ENCODE data around the gene ASB2. TPM values are rescaled to one million over a fixed set of nuclear protein-coding genes. Genes with fewer than 3 reads are reported as not detected.

ASB2 gene
- polyA plus RNA-seq, 1 of the 3 experiments (the other 2 are of a cell fraction) = 0.15 TPM

- POLR2A ChIA-PET = no interaction called here
- CTCF ChIA-PET = interaction anchor here (1.3 to 1.8 kb wide), 3 partner anchors 25 to 156 kb away, joined by 4 to 6 read pairs (median 4); no protein-coding TSS in a partner anchor
- H3K27ac ChIP-seq (ENCODE audit: low read depth in 2 of 2, low read length in 1 of 2) = no peak overlapping the region
Measured at GRCh38 chr14:93975791-93976476, 436 bp downstream of the ASB2 start.

GRCh38 chr14:93974833-93975232 is 1.5 kb downstream of the ASB2 start:
- Histone ChIP-seq H3K9me3 (no peaks in the 10 kb centered on the region), H4K20me1 (ENCODE audit: insufficient read depth) (no peaks in the 10 kb centered on the region), H3K4me3 (ENCODE audit: low read depth in 2 of 2, low read length in 1 of 2) (no peak overlapping the region), H3K9ac (no peak overlapping the region), H3K4me1 (ENCODE audit: control insufficient read depth in 1 of 2, insufficient read depth in 2 of 2, low read depth in 1 of 2, low read length in 1 of 2) (peaks cover 0 to 3% of the 10 kb centered on the region in 2 experiments; a peak in 1 of 4 replicates), H2AFZ (ENCODE audit: low read depth) (no peak overlapping the region), H3K9me2 (no peaks in the 10 kb centered on the region), H3K27ac (ENCODE audit: low read depth in 2 of 2, low read length in 1 of 2) (no peak overlapping the region), H3K27me3 (ENCODE audit: insufficient read depth) (no peaks in the 10 kb centered on the region), H3K36me3 (replicated peaks in 1 of 2; ENCODE audit: control insufficient read depth in 1 of 2, insufficient read depth in 2 of 2, low read length in 1 of 2) (no peaks in the 10 kb centered on the region), H3F3A (replicated peaks; ENCODE audit: insufficient read depth) (no peaks in the 10 kb centered on the region), H3K4me2 (no peak overlapping the region), H3K79me2 (ENCODE audit: insufficient read depth) (no peaks in the 10 kb centered on the region)
- ChIA-PET CTCF (interaction anchor here (1.3 to 6.0 kb wide), 4 partner anchors 26 to 162 kb away, joined by 3 to 69 read pairs (median 4); no protein-coding TSS in a partner anchor), POLR2A (no interaction called here)
- DNase-seq = no peak
- WGBS (ENCODE audit: low lambda C conversion rate) = no CpG with 5 or more reads among the region's 12 CpGs
- TF ChIP-seq FOSL2 (IDR thresholded peaks at IDR 0.05; ENCODE audit: borderline replicate concordance, low read depth) (no peak), POLR2AphosphoS5 (IDR thresholded peaks at IDR 0.05; ENCODE audit: low read depth, low read length) (no peak), PBX3 (IDR thresholded peaks at IDR 0.05) (no peak), TCF12 (IDR thresholded peaks at IDR 0.05) (no peak), SIN3A (IDR thresholded peaks at IDR 0.05; ENCODE audit: borderline replicate concordance, low read depth, low read length) (no peak), GATA2 (CRISPR knock-in tag; IDR thresholded peaks at IDR 0.05) (no peak), EP300 (IDR thresholded peaks at IDR 0.05; ENCODE audit: borderline replicate concordance in 1 of 2, low read depth in 1 of 2, low read length in 1 of 2) (no peak), FOXM1 (IDR thresholded peaks at IDR 0.05; ENCODE audit: low read depth) (no peak), RCOR1 (IDR thresholded peaks at IDR 0.05; ENCODE audit: low read length) (no peak)
- TF ChIP-seq, protein P1, sequence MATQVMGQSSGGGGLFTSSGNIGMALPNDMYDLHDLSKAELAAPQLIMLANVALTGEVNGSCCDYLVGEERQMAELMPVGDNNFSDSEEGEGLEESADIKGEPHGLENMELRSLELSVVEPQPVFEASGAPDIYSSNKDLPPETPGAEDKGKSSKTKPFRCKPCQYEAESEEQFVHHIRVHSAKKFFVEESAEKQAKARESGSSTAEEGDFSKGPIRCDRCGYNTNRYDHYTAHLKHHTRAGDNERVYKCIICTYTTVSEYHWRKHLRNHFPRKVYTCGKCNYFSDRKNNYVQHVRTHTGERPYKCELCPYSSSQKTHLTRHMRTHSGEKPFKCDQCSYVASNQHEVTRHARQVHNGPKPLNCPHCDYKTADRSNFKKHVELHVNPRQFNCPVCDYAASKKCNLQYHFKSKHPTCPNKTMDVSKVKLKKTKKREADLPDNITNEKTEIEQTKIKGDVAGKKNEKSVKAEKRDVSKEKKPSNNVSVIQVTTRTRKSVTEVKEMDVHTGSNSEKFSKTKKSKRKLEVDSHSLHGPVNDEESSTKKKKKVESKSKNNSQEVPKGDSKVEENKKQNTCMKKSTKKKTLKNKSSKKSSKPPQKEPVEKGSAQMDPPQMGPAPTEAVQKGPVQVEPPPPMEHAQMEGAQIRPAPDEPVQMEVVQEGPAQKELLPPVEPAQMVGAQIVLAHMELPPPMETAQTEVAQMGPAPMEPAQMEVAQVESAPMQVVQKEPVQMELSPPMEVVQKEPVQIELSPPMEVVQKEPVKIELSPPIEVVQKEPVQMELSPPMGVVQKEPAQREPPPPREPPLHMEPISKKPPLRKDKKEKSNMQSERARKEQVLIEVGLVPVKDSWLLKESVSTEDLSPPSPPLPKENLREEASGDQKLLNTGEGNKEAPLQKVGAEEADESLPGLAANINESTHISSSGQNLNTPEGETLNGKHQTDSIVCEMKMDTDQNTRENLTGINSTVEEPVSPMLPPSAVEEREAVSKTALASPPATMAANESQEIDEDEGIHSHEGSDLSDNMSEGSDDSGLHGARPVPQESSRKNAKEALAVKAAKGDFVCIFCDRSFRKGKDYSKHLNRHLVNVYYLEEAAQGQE (IDR thresholded peaks at IDR 0.05; ENCODE audit: low read depth, low read length) = no peak
- TF ChIP-seq, protein P2, sequence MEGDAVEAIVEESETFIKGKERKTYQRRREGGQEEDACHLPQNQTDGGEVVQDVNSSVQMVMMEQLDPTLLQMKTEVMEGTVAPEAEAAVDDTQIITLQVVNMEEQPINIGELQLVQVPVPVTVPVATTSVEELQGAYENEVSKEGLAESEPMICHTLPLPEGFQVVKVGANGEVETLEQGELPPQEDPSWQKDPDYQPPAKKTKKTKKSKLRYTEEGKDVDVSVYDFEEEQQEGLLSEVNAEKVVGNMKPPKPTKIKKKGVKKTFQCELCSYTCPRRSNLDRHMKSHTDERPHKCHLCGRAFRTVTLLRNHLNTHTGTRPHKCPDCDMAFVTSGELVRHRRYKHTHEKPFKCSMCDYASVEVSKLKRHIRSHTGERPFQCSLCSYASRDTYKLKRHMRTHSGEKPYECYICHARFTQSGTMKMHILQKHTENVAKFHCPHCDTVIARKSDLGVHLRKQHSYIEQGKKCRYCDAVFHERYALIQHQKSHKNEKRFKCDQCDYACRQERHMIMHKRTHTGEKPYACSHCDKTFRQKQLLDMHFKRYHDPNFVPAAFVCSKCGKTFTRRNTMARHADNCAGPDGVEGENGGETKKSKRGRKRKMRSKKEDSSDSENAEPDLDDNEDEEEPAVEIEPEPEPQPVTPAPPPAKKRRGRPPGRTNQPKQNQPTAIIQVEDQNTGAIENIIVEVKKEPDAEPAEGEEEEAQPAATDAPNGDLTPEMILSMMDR (IDR thresholded peaks at IDR 0.05) = no peak

More at GRCh38 chr14:93975791-93976476, 436 bp downstream of the ASB2 start:
- no peak overlapping the region for H3K4me3 ChIP-seq (ENCODE audit: low read depth in 2 of 2, low read length in 1 of 2)
- H2AFZ ChIP-seq (ENCODE audit: low read depth) = no peak overlapping the region
- H3K27me3 ChIP-seq (ENCODE audit: insufficient read depth) = no peaks in the 10 kb centered on the region
- H3K36me3 ChIP-seq (replicated peaks in 1 of 2; ENCODE audit: control insufficient read depth in 1 of 2, insufficient read depth in 2 of 2, low read length in 1 of 2) = no peaks in the 10 kb centered on the region
- no peak for DNase-seq
- no peak overlapping the region for H3K9ac ChIP-seq
- H4K20me1 ChIP-seq (ENCODE audit: insufficient read depth) = no peaks in the 10 kb centered on the region
- no peaks in the 10 kb centered on the region for H3F3A ChIP-seq (replicated peaks; ENCODE audit: insufficient read depth)
- 74% methylated on average over 9 of the region's 9 CpGs for WGBS (ENCODE audit: low lambda C conversion rate)
- H3K4me2 ChIP-seq = no peak overlapping the region
- H3K79me2 ChIP-seq (ENCODE audit: insufficient read depth) = no peaks in the 10 kb centered on the region
- H3K9me3 ChIP-seq = no peaks in the 10 kb centered on the region
- H3K9me2 ChIP-seq = no peaks in the 10 kb centered on the region
- H3K4me1 ChIP-seq (ENCODE audit: control insufficient read depth in 1 of 2, insufficient read depth in 2 of 2, low read depth in 1 of 2, low read length in 1 of 2) = peaks cover 0 to 3% of the 10 kb centered on the region in 2 experiments; a peak in 1 of 4 replicates
- TF ChIP-seq POLR2AphosphoS5 (IDR thresholded peaks at IDR 0.05; ENCODE audit: low read depth, low read length) (no peak), RCOR1 (IDR thresholded peaks at IDR 0.05; ENCODE audit: low read length) (no peak)
- TF ChIP-seq, protein P1 (IDR thresholded peaks at IDR 0.05; ENCODE audit: low read depth, low read length) = no peak

All from SK-N-SH (cell line).